Measurements from ENCODE around the gene AMPD2.
"Not testable (repeated sequence)": the region's sequence is repeated elsewhere in the genome, so short reads cannot be mapped to it uniquely, and the experiment has no call there.

AMPD2 gene

GRCh38 chr1:109658533-109659042 is 39.0 kb downstream of the AMPD2 start:
- Mint-ChIP-seq H3K4me1 (peaks cover 35% of the 10 kb centered on the region), H3K4me3 (peak overlapping the region; percentile 62 to 82 (median 78)), H3K27me3 (ENCODE audit: low read depth) (peaks cover 8% of the 10 kb centered on the region), H3K27ac (peak overlapping the region; percentile 37 to 91 (median 65)), H3K9me3 (no peaks in the 10 kb centered on the region), H3K36me3 (ENCODE audit: low read depth) (peaks cover 17% of the 10 kb centered on the region)
- TF ChIP-seq, protein P1, sequence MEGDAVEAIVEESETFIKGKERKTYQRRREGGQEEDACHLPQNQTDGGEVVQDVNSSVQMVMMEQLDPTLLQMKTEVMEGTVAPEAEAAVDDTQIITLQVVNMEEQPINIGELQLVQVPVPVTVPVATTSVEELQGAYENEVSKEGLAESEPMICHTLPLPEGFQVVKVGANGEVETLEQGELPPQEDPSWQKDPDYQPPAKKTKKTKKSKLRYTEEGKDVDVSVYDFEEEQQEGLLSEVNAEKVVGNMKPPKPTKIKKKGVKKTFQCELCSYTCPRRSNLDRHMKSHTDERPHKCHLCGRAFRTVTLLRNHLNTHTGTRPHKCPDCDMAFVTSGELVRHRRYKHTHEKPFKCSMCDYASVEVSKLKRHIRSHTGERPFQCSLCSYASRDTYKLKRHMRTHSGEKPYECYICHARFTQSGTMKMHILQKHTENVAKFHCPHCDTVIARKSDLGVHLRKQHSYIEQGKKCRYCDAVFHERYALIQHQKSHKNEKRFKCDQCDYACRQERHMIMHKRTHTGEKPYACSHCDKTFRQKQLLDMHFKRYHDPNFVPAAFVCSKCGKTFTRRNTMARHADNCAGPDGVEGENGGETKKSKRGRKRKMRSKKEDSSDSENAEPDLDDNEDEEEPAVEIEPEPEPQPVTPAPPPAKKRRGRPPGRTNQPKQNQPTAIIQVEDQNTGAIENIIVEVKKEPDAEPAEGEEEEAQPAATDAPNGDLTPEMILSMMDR (IDR thresholded peaks at IDR 0.05; ENCODE audit: unreplicated experiment in 3 of 3) = no peak

DNA sequence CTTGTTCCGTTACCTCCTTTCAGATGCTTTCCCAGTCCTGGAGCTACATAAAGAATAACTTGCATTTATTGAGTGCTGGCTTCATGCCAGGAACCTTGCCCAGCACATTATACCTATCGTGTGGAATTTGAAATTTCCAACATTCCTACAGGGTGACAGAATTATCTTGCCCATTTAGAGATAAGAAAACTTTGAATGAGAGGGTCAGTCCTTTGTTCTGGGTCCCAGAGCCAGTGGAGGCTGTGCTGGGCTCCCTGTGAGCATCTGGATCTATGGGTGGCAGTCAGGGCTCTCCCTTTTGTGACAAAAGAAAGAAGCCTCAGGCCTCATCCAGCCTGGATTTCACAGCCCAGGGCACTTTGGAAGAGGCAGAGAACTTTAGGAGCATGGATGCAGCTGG is 39.5 kb downstream of the AMPD2 start:
- TF ChIP-seq, protein P1 (IDR thresholded peaks at IDR 0.05; ENCODE audit: unreplicated experiment in 3 of 3) = no peak
- Mint-ChIP-seq H3K27ac (peak overlapping the region; percentile 65 to 91 (median 82)), H3K4me3 (peak overlapping the region; percentile 42 to 76 (median 66)), H3K36me3 (ENCODE audit: low read depth) (peaks cover 17% of the 10 kb centered on the region), H3K9me3 (no peaks in the 10 kb centered on the region), H3K4me1 (peaks cover 34% of the 10 kb centered on the region), H3K27me3 (ENCODE audit: low read depth) (peaks cover 5% of the 10 kb centered on the region)

- TF ChIP-seq, protein P1 (IDR thresholded peaks at IDR 0.05; ENCODE audit: unreplicated experiment in 3 of 3) = no peak
- H3K4me1 Mint-ChIP-seq = peaks cover 24% of the 10 kb centered on the region
- H3K27ac Mint-ChIP-seq = peak overlapping the region; percentile 65 to 91 (median 82)
- peaks cover 17% of the 10 kb centered on the region for H3K36me3 Mint-ChIP-seq (ENCODE audit: low read depth)
- no peaks in the 10 kb centered on the region for H3K9me3 Mint-ChIP-seq
- no peaks in the 10 kb centered on the region for H3K27me3 Mint-ChIP-seq (ENCODE audit: low read depth)
- H3K4me3 Mint-ChIP-seq = peak overlapping the region in 1 of 3 experiments; percentile 48
Measured at GRCh38 chr1:109659997-109660690, 40.5 kb downstream of the AMPD2 start.

DNA sequence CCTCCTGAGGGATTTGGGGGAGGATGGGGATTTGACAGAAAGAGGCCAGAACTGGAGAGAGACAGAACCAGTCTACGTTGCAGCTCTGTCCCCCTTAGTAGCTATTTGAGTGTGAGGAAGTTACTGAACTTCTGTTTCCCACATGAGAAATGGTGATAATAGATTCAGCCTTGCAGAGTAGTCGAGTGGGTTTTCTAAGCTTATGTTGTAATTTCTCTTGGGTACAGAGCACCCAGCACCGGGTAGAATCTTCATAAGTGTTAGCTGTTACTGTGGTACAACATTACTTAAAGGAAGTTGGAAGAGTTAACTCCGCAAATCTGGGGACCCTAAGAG is 41.0 kb downstream of the AMPD2 start:
- H3K9me3 Mint-ChIP-seq; H3K4me3 Mint-ChIP-seq; H3K27me3 Mint-ChIP-seq (ENCODE audit: low read depth): not testable (repeated sequence)
- peaks cover 19% of the 10 kb centered on the region for H3K4me1 Mint-ChIP-seq
- H3K36me3 Mint-ChIP-seq (ENCODE audit: low read depth) = peaks cover 21% of the 10 kb centered on the region
- peak overlapping the region in 1 of 3 experiments; percentile 91 for H3K27ac Mint-ChIP-seq

DNA sequence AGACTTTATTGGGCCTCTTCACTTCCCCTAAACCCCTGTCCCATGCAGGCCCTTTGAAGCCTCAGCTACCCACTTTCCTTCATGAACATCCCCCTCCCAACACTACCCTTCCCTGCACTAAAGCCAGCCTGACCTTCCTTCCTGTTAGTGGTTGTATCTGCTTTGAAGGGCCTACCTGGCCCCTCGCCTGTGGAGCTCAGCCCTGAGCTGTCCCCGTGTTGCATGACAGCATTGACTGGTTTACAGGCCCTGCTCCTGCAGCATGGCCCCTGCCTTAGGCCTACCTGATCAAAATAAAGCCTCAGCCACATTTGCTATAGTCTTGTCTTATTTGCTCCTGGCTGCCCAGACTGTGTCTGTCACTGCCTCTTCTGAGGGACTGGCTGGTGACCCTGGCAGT is 41.8 kb downstream of the AMPD2 start:
- Mint-ChIP-seq H3K4me1 (peaks cover 15% of the 10 kb centered on the region), H3K4me3 (no peak overlapping the region), H3K9me3 (no peaks in the 10 kb centered on the region), H3K27ac (no peak overlapping the region), H3K36me3 (ENCODE audit: low read depth) (peaks cover 23% of the 10 kb centered on the region), H3K27me3 (ENCODE audit: low read depth) (no peaks in the 10 kb centered on the region)
- TF ChIP-seq, protein P1 (IDR thresholded peaks at IDR 0.05; ENCODE audit: unreplicated experiment in 3 of 3) = no peak

- Mint-ChIP-seq H3K27me3 (ENCODE audit: low read depth) (no peaks in the 10 kb centered on the region), H3K27ac (no peak overlapping the region), H3K4me1 (peaks cover 21% of the 10 kb centered on the region), H3K36me3 (ENCODE audit: low read depth) (peaks cover 24% of the 10 kb centered on the region), H3K9me3 (no peaks in the 10 kb centered on the region), H3K4me3 (no peak overlapping the region)
- TF ChIP-seq, protein P1 (IDR thresholded peaks at IDR 0.05; ENCODE audit: unreplicated experiment in 3 of 3) = no peak
Measured at GRCh38 chr1:109664671-109665070, 45.0 kb downstream of the AMPD2 start.

Measured in nephron (organoid).